Gastrocnemius medialis (tissue), 4 donors: Measurements from ENCODE around the gene GTF2H2C_2.
"Not testable (repeated sequence)": the region's sequence is repeated elsewhere in the genome, so short reads cannot be mapped to it uniquely, and the experiment has no call there.

Experiments used
- ATAC-seq, 2 donors: fragments of 150-250 bp; one replicate each; pipeline ENCODE4 v1.9.1; 2016
- DNase-seq, 2 donors: peaks; one replicate each; pipeline ENCODE4 v3.0.0-alpha.2; 2019
- H3K27ac ChIP-seq, 4 donors: fragments of 200-600 bp; sonication (generic); 1 replicate in 1 of 4; 2 replicates in 3 of 4; pipeline ENCODE4 v1.5.1; 2016 to 2018; ENCODE audit warnings: mild to moderate bottlenecking in 2 of 4, moderate library complexity in 1 of 4
- H3K27me3 ChIP-seq, 3 donors: fragments of 200-600 bp; sonication (generic) in 2 of 3; 1 replicate in 1 of 3; 2 replicates in 2 of 3; pipeline versions ENCODE4 v1.5.1 to v1.6.0; 2016 to 2019; ENCODE audit warnings: mild to moderate bottlenecking in 1 of 3, moderate library complexity in 1 of 3
- H3K36me3 ChIP-seq, 2 donors: fragments of 200-600 bp; sonication (generic) in 1 of 2; one replicate each; pipeline ENCODE4 v1.5.1; 2017 to 2018
- H3K4me1 ChIP-seq, 2 donors: fragments of 200-600 bp; sonication (generic) in 1 of 2; one replicate each; pipeline ENCODE4 v1.5.1; 2016 to 2017; ENCODE audit warnings: mild to moderate bottlenecking in 2 of 2
- H3K4me3 ChIP-seq, 4 donors: fragments of 200-600 bp; sonication (generic) in 3 of 4; 1 replicate in 1 of 4; 2 replicates in 3 of 4; pipeline ENCODE4 v1.5.1; 2016 to 2019; ENCODE audit warnings: mild to moderate bottlenecking in 2 of 4
- H3K9me3 ChIP-seq, 3 donors: fragments of 200-600 bp; sonication (generic) in 2 of 3; 1 replicate in 1 of 3; 2 replicates in 2 of 3; pipeline ENCODE4 v1.5.1; 2016 to 2019
- in situ Hi-C, 4 donors: fragments of 200-750 bp; cut with MboI; loops; one replicate each; pipeline versions ENCODE4 v1.15.0 to v1.8.0; 2017; ENCODE audit warnings: low sequenced_read_pairs in 4 of 4
- intact Hi-C: fragments of 100-400 bp; cut with DNase I; formaldehyde crosslinking; loops from one replicate; pipeline ENCODE4 v1.15.1; 2023; ENCODE audit warnings: low total_unique reads

The GTF2H2C_2 gene

DNA sequence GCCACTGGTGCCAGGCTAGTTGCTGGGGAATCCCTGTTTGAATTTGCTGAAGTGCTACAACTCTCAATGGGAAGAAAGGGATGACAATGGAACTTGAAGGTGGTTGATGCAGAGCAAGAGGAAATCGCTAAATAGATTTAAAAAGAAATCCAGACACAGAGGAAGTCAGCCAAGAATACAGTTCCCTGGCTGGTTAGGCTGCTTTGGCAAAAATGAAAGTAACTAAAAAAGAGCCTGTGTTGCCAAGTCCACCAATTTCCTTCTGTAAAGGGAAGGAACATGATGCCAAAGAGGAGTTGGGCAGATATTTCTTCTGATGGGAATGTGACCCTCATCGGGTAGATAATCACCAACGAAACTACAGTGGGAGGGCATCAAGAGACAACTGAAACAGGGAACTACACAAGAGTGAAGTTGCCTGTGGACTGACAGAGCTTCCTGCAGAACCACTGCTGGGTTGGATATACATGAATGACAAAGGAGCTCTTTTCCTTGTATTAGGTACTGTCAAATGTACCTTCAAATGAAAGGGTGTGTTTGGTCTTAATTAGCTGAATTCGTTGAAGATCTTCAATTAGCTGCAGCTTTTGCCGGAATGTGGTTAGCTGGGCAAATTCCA lies 49.0 kb downstream of the GTF2H2C_2 start:
- intact Hi-C loops, DNase-seq, H3K4me3 ChIP-seq, H3K9me3 ChIP-seq, H3K36me3 ChIP-seq, H3K4me1 ChIP-seq, H3K27ac ChIP-seq, H3K27me3 ChIP-seq, in situ Hi-C loops, ATAC-seq: not testable (repeated sequence)

DNA sequence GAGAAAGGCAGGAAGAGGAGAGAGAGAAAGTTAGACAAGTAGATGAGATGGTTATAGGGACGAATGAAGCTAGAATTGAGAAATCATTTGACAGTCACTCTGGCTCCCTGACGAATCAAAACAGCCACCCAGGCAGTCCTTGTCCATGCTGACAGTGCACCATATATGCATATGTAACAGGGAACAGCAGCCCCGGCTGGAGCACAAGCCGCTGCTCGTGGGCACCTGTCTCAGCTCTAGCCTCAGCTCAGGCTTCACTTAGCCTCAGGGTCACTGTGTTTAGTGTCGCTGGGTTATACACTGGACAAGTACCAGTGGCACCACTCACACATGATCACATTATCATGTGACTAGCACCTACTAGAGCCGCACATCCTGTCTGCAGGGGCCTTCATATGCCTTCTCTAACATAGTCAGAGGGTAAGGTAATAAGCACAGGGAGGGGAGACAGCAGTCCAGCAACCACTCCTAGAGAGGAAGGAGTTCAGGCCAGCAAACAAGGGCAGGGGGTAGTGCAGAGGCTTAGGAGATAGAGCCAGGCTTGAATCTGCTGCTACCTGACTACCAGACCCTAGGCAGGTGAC lies 54.9 kb downstream of the GTF2H2C_2 start:
- DNase-seq, H3K4me3 ChIP-seq, H3K9me3 ChIP-seq, H3K4me1 ChIP-seq, H3K27ac ChIP-seq, H3K36me3 ChIP-seq, ATAC-seq, intact Hi-C loops, H3K27me3 ChIP-seq, in situ Hi-C loops: not testable (repeated sequence)
